ENCODE results near the gene ELMOD1.

DNA sequence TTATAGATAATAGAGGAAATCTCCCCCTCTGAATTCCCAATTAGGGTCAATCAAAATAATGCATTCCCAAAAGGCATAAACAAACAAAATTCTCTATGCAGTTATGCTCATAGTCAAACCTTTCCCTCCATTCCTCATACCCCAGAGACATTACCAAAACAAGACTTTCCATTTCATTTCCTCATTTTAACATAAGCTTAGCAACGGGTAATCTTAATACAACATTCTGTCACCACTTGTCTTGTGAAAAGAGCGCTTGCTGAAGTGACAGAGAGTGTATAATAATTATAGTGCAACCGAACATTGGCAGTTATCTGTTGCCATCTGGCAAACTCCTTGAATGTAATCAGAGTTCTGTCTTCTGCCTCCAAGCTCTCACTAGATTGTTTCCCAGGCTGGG is 122.1 kb downstream of the ELMOD1 start:
- TF ChIP-seq, protein P1, sequence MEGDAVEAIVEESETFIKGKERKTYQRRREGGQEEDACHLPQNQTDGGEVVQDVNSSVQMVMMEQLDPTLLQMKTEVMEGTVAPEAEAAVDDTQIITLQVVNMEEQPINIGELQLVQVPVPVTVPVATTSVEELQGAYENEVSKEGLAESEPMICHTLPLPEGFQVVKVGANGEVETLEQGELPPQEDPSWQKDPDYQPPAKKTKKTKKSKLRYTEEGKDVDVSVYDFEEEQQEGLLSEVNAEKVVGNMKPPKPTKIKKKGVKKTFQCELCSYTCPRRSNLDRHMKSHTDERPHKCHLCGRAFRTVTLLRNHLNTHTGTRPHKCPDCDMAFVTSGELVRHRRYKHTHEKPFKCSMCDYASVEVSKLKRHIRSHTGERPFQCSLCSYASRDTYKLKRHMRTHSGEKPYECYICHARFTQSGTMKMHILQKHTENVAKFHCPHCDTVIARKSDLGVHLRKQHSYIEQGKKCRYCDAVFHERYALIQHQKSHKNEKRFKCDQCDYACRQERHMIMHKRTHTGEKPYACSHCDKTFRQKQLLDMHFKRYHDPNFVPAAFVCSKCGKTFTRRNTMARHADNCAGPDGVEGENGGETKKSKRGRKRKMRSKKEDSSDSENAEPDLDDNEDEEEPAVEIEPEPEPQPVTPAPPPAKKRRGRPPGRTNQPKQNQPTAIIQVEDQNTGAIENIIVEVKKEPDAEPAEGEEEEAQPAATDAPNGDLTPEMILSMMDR (IDR thresholded peaks at IDR 0.05; ENCODE audit: low read depth, low read length) = no peak
- no peak for TF ChIP-seq EZH2phosphoT487 (IDR thresholded peaks at IDR 0.05; ENCODE audit: low read depth)

Data from OCI-LY3 (cell line).